AG04450 (cell line): ENCODE measurements around the gene DUSP1. TPM values are rescaled to one million over a fixed set of nuclear protein-coding genes. Genes with fewer than 3 reads are reported as not detected.

Experiments
- CTCF ChIA-PET: fragments of 300-600, 350-600 bp; formaldehyde crosslinking; extraction: SDS; loops from one replicate; lab custom pipeline; 2022; ENCODE audit warnings: antibody characterized with exemption, inconsistent platforms; lab: Charles Lee
- POLR2A ChIA-PET: fragments of 350-600 bp; formaldehyde crosslinking; extraction: SDS; loops from one replicate; lab custom pipeline; 2021; ENCODE audit warnings: antibody characterized with exemption, inconsistent platforms; lab: Yijun Ruan, JAX
- DNase-seq: peaks from one replicate; pipeline ENCODE4 v3.0.0-alpha.2; 2011; ENCODE audit warnings: low read depth, low spot score
- H3K27ac ChIP-seq: one replicate; pipeline ENCODE4 v1.5.1; 2012; ENCODE audit warnings: low read depth, low read length, control low read depth
- H3K27me3 ChIP-seq: one replicate; pipeline ENCODE4 v1.6.0; 2012; ENCODE audit warnings: low read length; ENCODE audit not compliant: control insufficient read depth, insufficient read depth
- H3K4me3 ChIP-seq: 2 replicates; pipeline ENCODE4 v1.5.1; 2011; ENCODE audit warnings: mild to moderate bottlenecking, low read depth, low read length, control low read depth
- H3K9me3 ChIP-seq: 2 replicates; pipeline ENCODE4 v1.5.1; 2012; ENCODE audit warnings: low read length; ENCODE audit not compliant: control insufficient read depth, insufficient read depth
- polyA plus RNA-seq: library from polyadenylated mRNA; depleted of rRNA; stranded (reverse); fragments of >200 nt; gene quantifications from 2 replicates; pipeline ENCODE4 v1.2.3, GENCODE V29; 2011
- TF ChIP-seq, protein P1 (sequence below): IDR thresholded peaks from 2 replicates; pipeline ENCODE4 v1.5.1; 2011; ENCODE audit warnings: low read depth, low read length, control low read depth, inconsistent platforms

Gene DUSP1
- polyA plus RNA-seq, 1 experiment = 98.8 TPM

DNA sequence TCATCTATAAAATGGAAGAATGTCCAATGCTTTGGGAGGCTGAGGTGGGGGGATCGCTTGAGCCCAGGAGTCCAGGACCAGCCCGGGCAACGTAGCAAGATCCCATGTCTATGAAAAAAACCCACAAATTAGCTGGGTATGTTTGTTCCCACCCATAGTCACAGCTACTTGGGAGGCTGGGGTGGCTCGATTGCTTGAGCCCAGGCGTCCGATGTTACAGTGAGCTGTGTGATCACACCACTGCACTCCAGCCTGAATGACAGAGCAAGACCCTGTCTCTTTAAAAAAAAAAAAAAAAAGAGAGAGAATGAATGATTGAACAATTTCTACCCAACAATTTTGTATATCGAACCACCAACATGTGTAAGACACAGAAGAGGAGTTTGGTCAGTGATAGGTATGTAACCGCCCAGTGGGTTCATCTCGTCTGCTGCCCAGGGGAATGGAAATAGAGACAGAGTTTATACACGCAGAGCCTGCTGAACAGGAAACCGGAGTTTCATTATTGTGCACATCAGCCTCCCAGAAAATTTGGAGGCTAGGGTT lies 36.8 kb upstream of the DUSP1 start:
- TF ChIP-seq, protein P1, sequence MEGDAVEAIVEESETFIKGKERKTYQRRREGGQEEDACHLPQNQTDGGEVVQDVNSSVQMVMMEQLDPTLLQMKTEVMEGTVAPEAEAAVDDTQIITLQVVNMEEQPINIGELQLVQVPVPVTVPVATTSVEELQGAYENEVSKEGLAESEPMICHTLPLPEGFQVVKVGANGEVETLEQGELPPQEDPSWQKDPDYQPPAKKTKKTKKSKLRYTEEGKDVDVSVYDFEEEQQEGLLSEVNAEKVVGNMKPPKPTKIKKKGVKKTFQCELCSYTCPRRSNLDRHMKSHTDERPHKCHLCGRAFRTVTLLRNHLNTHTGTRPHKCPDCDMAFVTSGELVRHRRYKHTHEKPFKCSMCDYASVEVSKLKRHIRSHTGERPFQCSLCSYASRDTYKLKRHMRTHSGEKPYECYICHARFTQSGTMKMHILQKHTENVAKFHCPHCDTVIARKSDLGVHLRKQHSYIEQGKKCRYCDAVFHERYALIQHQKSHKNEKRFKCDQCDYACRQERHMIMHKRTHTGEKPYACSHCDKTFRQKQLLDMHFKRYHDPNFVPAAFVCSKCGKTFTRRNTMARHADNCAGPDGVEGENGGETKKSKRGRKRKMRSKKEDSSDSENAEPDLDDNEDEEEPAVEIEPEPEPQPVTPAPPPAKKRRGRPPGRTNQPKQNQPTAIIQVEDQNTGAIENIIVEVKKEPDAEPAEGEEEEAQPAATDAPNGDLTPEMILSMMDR = no peak
- H3K4me3 ChIP-seq = no peak overlapping the region
- ChIA-PET POLR2A (interaction anchor here (1.7 kb wide), 1 partner anchor 36 kb away, joined by 5 read pairs; no protein-coding TSS in a partner anchor), CTCF (no interaction called here)
- H3K27me3 ChIP-seq = no peaks in the 10 kb centered on the region
- no peak for DNase-seq
- H3K27ac ChIP-seq = peak overlapping the region; percentile 65
- no peaks in the 10 kb centered on the region for H3K9me3 ChIP-seq

DNA sequence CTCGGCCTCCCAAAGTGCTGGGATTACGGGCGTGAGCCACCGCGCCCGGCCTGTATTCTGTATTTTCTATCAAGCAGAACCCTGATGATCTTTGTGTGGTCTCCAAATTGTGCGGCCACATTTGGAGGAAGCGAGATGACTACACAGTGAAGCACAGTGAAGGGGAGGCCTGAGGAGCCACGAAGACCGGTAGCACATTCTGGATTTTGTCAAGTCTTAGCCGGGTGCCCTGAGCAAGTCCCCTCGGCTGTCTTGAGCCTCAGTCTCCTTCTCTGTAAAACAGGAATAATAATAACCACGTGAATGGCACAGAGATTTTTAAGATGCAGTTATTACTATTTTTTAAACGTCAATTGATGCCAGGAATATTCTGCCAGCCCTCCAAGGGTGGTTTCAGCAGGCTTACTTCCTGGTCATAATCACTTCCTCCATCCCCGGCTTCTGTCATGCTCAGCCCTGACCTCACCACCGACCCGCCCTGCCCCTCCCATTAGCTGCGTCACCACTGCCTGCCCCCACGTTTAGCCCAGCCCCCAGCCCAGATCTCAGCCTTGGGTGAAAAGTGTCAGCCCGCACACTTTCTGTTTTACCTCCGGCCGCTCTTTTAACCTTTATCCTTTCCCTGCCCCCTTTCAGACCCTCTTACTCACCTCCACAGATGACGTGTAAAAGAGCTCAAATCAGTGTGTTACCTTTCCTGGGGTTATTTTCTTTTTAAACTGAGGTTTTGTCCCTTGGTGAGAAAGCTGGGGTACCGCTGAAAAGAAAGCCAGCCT lies 36.1 kb upstream of the DUSP1 start:
- ChIA-PET CTCF (no interaction called here), POLR2A (interaction anchor here (1.7 kb wide), 1 partner anchor 36 kb away, joined by 5 read pairs; no protein-coding TSS in a partner anchor)
- peak; percentile 53 for DNase-seq
- TF ChIP-seq, protein P1 = no peak
- Histone ChIP-seq H3K4me3 (no peak overlapping the region), H3K9me3 (no peaks in the 10 kb centered on the region), H3K27ac (peak overlapping the region; percentile 78), H3K27me3 (no peaks in the 10 kb centered on the region)

DNA sequence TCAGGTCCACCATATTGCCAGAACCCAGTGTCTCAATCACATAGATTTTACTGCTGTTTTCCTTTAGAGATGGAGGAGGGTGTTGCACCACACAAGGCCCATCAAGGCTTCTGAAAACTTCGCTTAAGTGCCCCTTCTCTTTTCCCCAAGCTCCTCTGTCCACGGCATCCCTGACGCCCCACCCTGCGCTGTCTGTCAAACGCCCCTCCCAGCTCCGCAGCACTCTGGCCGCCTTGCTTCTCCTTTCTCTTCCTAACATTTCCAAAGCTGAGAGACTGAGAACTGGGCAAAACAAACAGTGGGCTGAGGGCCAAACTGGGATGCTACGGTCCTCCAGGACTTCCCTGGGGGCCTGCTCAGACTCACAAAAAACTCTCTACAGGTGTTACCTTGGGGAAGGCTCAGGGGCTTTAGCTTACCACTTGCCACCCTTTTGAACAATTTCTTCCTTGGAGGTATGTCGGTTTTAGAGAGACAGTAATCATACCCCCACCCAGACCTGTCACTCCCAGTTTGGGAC lies 34.8 kb upstream of the DUSP1 start:
- CTCF ChIA-PET = interaction anchor here (0.5 kb wide), 1 partner anchor 89 kb away, joined by 3 read pairs; no protein-coding TSS in a partner anchor

DNA sequence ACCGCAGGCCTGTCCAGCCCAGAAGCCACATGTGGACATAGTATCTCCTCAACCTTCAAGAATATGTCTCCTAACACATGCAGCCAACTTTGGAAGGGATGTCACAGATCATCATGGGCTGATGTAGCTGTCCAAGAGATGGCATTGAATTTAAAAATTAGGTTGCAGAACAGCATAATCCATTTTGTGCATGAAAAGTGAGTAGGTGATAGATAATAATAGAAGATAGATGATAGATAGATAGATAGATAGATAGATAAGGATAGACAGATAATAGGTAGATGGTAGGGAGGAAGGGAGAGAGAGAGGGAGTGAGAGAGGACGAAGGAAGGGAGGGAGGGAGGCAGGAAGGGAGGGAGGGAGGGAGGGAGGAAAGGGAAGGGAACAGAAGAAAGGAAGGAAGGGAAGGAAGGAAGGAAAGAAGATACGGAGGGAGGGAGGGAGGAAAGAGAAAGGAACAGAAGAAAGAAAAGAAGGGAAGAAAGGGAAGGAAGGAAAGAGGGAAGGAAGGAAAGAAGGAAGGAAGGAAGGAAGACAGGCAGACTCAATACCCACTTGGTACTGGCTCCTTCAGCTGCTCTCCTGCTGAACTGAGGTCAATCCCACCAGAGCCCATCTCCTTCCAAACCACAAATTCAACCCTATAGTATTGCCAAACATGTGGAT lies 34.2 kb upstream of the DUSP1 start:
- Histone ChIP-seq H3K4me3 (no peak overlapping the region), H3K27ac (no peak overlapping the region), H3K9me3 (no peaks in the 10 kb centered on the region), H3K27me3 (no peaks in the 10 kb centered on the region)
- ChIA-PET POLR2A (no interaction called here), CTCF (interaction anchor here (0.5 kb wide), 1 partner anchor 88 kb away, joined by 3 read pairs; no protein-coding TSS in a partner anchor)
- DNase-seq = no peak
- TF ChIP-seq, protein P1 = no peak

More for the DNA sequence above, 34.8 kb upstream of the DUSP1 start:
- no peak for DNase-seq
- Histone ChIP-seq H3K4me3 (no peak overlapping the region), H3K27ac (no peak overlapping the region), H3K9me3 (no peaks in the 10 kb centered on the region), H3K27me3 (no peaks in the 10 kb centered on the region)
- POLR2A ChIA-PET = no interaction called here
- TF ChIP-seq, protein P1 = no peak
